Forelimb muscle (tissue), 1 donor: Measurements from ENCODE around the gene G6PC1. TPM values are rescaled to one million over a fixed set of nuclear protein-coding genes. Genes with fewer than 3 reads are reported as not detected.
A peak's percentile ranks its signal among the peaks of the same experiment; 100 is the strongest.
"Not testable (repeated sequence)": the region's sequence is repeated elsewhere in the genome, so short reads cannot be mapped to it uniquely, and the experiment has no call there.

ENCODE experiments used
- DNase-seq: peaks from one replicate; pipeline ENCODE4 v3.0.0-alpha.2; 2013; ENCODE audit warnings: low read depth
- polyA plus RNA-seq: library from polyadenylated mRNA; unstranded; fragments of 120-200 nt; gene quantifications from one replicate; pipeline ENCODE4 v1.2.1, GENCODE V29; 2013; ENCODE audit not compliant: insufficient read length

Gene G6PC1
- polyA plus RNA-seq, 1 donor: not detected

GRCh38 chr17:42873932-42874695, 26.5 kb upstream of the G6PC1 start:
- DNase-seq: not testable (repeated sequence)

- no peak for DNase-seq
Measured at GRCh38 chr17:42877037-42877436, 23.6 kb upstream of the G6PC1 start.

DNA sequence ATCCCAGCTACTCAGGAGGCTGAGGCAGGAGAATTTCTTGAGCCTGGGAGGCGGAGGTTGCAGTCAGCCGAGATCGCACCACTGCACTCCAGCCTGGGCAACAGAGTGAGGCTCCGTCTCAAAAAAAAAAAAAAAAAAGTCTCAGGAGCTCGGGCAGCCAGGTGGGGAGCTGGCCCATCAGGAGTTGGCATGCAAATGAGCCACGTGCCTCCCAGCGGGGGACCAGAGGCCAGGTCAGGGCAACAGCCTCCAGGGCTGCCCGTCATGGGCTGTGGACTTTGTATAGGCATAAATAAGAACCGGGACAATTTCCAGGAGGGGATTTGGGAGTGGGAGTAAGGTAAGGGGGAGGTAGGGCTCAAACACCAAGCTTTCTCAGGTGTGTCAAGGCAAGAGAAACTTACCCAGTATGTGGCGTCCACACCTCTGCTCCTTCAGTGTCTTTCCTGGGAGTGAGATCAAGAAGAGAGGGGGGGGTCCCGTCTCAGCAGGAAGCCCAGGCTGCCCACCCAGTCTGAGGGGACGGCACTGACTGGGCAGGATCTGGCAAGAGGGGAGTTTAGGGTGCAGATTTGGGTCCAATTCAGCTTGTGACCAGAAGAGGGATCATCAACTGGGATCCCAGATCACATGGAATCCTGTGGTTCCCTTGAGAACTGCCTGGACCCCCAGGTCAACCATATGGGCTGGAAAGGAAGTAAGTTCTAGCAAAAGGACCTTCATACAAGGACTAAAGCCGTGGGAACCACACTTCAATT, 22.3 kb upstream of the G6PC1 start:
- DNase-seq: no peak

DNA sequence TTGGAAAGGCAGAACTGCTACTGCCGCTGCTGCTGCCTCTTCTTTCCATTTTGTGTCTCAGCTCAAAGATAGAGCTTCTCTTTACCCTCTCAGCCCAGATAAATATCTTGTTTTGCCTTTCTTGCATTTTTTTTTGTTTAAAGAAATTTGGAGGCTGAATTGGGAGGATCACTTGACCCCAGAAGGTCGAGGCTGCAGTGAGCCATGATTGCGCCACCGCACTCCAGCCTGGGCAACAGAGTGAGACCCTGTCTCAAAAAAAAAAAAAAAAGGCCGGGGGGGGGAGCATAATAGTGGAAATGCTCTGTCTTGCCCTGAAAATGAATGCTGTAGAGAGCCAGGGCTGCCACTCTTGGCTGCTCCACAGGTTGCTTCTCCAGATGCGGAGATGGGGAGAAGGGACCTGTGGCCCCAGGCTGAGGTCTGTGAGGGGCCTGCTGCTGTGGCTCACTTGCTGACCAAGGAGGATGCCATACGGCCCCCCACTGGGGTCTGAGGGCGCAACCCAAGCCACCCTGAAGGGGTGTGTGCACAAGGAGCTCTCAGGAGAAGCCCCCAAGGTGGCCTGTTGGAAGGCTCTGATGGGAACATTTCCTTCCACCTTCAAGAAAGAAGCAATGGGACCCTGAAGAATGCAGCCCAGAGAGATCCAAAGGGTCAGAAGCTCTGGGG, 21.5 kb upstream of the G6PC1 start:
- DNase-seq: no peak

DNA sequence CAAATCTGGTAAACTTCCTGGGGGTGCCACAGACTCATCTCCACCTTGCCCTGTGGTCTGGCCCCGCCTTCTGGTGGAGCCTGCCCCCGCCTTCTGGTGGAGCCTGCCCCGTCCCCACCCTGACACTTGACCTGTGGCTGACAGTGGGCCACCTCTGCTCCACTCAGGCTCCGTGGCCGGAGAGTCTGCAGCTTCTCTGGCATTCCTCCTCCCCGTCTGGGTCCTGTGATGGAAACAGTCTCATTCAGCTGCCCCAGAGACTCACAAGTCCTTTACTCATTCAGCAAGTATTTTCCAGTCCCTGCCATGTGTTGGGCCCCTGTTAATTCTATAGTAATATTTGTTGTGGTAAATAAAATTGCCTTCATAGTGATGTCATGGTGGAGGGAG, 21.0 kb upstream of the G6PC1 start:
- DNase-seq: no peak

DNA sequence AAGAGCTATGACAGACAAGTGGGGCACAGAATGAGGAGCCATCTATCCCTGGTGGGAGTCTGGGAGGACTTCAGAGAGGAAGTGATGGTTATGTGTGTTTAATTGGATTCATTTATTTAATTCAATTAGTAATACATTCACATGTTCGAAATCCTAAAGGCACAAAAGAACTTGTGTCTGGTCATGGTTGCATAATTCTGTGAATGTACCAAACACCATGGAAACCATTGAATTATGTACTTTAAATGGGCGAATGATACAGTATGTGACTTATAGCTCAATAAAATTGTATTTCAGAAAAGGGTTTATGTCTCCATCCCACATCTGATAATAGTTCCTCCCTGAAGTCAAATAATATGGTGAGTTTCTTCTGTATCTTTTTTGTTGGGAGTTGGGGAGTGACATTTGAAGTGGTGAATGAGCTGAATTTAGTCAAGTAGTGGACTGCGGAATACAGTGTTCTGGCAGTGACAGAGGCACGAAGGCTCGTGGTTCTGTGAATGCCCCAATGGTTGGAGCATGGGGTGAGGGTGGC, 19.8 kb upstream of the G6PC1 start:
- DNase-seq: no peak

- DNase-seq: not testable (repeated sequence)
Measured at GRCh38 chr17:42881706-42882105, 18.9 kb upstream of the G6PC1 start.

- DNase-seq: no peak
Measured at GRCh38 chr17:42882166-42882565, 18.4 kb upstream of the G6PC1 start.

DNA sequence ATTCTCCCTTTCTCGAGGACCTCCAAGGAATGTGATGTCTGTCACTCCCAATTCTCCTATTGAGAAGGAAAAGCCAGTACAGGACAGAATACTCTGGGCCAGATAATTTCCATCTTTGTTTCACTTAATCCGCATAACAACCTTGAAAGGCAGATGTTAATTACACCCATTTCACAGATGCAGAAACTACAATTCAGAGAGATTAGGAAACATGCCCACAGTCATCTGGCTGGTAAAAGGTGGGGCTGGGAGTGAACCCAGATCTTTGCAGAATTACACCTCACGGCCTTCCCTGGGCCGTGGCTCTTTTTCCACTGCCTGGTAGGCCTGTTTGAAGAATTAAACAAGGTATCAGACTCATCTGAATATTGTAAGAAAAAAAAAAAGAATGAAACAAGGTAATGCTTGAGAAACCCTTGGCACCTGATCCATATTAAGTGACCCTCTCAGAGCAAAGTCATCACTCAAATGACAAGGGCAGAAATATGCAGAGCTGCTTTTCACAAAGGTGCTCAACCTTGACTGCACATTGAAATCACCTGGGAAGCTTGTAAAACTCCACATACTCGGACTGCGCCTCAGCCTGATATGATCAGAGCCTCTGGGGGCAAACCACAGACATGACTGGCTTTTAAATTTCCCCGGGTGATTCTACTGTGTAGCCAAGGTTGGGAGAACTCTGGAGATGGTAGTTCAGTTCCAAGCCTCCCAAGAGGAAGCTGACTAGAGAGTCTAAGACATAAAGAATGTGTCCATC, 16.6 kb upstream of the G6PC1 start:
- no peak for DNase-seq

- DNase-seq: not testable (repeated sequence)
Measured at GRCh38 chr17:42885806-42886205, 14.8 kb upstream of the G6PC1 start.

DNA sequence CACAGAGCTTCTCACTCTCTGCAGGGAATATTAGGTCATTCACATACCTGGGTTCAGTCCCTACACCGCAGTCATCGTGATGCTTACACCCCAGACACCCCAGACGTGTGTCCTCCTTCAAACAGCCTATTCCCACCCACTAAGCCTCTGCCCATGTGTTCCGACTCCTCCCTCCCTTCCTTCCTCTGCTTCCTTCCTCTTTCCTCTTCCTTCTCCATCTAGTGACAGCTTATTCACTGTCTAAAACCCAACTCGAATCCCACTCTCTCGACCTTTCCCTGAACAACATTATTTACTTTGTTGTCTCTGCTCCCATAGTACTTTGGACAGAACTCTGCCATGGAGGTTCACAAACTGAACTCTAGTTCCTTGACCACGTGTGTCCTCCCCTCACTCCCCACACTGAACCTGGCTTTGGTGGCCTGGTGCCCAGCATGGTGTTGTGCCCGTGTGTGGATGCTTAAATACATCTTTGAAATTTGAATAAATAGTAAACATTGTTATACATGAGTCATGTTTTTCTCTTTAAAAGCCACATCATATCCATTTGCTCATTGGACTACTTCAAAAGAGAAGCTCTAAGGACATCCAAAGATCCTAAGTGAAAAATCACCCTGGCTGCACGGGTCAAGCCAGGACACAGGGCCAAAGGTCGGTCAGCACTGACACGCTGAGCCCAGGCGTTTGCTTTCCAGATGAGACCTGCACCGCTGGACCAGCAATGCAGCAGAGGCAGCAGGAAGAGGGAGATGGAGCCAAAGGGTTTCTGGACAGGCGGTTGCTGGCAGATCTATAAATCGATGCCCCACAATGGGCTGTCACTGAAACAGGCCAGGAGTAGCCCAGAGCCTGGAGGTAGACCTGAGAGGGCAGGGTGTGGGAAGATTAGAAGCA, 14.1 kb upstream of the G6PC1 start:
- no peak for DNase-seq

DNA sequence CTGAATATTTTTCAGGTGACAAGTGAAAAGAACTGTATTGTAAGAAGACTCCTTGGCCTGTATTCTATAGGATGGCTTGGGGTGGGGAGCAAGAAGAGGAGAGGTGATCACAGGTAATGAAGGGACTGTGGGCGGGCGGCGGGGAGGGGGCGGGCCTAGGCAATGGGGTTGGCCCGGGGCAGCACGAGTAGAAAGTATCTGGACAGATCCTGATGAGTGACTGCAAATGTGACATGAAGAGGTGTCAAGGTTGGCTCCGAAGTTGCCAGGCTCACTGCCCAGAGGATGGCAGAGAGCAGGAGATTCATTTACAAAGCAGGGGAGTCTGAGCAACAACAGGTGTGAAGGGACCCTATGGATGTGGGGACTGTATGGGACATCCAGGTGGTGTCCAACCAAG, 10.8 kb upstream of the G6PC1 start:
- DNase-seq: no peak

GRCh38 chr17:42891539-42892152, 9.0 kb upstream of the G6PC1 start:
- no peak for DNase-seq

DNA sequence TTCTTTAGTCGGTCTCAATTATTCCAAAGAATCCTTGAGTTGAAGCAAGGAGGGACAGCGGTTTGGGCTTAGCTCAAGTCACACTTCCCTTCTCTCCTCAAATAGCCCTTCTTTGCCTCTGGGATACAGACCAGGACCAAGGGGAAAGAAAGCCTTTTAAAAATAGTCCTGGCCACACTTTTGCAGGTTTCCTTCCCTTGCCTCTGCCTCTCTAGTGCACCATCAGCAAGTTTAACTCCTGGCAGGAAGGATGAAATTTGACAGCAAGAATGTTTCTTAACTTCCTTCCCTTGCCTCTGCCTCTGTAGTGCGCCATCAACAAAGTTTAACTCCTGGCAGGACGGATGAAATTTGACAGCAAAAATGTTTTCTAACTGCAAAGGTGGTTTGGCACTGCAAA, 7.2 kb upstream of the G6PC1 start:
- DNase-seq: peak; percentile 17

DNA sequence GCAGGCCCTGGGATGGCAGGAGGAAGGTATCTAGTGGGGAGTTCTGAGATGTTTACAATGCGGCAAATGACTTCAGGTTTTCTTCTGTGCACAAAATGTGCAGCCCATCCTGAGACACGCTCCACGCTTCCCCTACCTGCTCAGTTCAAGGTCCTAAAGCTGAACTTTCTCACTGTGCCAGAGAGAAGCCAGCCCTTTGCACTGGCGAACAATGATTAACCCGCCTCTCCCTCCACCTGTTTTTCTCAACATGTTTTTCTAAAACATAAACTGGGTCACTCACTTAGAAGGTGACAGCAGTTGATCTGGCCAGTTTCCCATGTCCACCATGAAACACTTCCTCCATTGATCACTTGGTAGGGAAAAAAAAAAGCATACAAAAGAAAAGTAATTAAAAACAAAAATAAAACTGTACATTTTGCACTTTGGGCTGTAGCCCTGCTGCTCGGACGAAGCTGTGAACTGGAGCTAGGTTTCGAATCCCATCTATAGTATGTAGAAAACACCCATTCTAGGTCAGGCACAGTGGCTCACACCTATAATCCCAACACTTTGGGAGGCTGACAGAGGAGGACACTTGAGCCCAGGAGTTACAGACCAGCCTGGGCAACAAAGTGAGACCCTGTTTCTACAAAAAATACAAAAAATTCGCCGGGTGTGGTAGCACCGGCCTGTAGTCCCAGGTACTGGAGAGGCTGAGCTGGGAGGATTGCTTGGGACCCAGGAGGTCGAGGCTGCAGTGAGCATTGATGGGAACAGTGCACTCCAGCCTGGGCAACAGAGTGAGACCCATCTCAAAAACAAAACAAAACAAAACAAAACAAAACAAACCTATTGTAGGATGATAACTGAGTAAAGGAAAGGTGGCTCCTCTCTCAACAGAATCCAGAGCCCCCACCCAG, 6.1 kb upstream of the G6PC1 start:
- DNase-seq: no peak

GRCh38 chr17:42895185-42895555, 5.4 kb upstream of the G6PC1 start:
- DNase-seq: no peak

DNA sequence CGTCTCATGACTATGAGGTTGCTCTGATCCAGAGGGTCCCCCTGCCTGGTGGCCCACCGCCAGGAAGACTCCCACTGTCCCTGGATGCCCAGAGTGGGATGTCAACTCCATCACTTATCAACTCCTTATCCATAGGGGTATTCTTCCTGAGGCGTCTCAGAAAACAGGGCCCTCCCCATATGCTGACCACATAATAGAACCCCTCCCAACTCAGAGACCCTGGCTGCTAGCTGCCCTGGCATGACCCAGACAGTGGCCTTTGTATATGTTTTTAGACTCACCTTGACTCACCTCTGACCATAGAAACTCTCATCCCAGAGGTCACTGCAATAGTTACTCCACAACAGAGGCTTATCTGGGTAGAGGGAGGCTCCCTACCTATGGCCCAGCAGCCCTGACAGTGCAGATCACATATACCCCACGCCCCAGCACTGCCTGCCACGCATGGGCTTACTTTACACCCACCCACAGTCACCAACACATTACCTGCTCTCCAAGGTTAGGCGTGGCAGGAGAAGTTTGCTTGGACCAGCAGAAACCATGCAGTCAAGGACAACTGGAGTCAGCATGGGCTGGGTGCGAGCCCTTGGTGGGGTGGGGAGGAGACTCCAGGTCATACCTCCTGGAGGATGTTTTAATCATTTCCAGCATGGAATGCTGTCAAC, 2.3 kb upstream of the G6PC1 start:
- DNase-seq: no peak

GRCh38 chr17:42899981-42900380, 618 bp upstream of the G6PC1 start:
- not testable (repeated sequence) for DNase-seq
